ENCODE data around the gene PAK5. TPM values are rescaled to one million over a fixed set of nuclear protein-coding genes. Genes with fewer than 3 reads are reported as not detected.

Gene PAK5
- total RNA-seq, 1 donor from 2014 or later, result 1.6 TPM

DNA sequence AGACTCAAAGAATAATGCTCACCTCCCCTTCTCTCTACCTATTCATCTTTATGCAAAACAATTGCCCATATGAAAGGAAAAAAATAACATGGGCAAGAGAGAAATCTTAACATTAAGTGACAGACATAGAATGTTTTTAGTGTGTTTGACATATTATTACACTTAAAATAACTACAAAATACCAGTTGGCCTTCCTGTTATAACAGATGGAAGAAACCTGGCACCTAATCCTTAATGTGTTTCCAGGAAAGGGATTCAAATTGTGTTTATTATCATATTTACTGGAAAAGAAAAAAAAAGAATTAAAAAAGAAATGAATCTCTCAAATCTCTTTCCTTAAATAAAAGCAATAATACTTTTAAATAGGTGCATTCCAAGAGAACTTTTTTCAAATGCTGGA, 165.9 kb downstream of the PAK5 start:
- no peaks in the 10 kb centered on the region for H3K4me1 Mint-ChIP-seq
- Histone ChIP-seq H3K9me3 (ENCODE audit: low read depth) (no peaks in the 10 kb centered on the region), H3K36me3 (no peaks in the 10 kb centered on the region), H3K27ac (no peak overlapping the region), H2AFZ (replicated peaks) (no peak overlapping the region), H3K27me3 (no peaks in the 10 kb centered on the region), H3K79me2 (ENCODE audit: low read depth) (no peaks in the 10 kb centered on the region), H3K4me2 (no peak overlapping the region), H3K4me1 (no peaks in the 10 kb centered on the region), H4K20me1 (ENCODE audit: low read depth) (no peaks in the 10 kb centered on the region), H3F3A (ENCODE audit: low read depth) (no peaks in the 10 kb centered on the region), H3K9ac (no peak overlapping the region), H3K4me3 (no peak overlapping the region)
- H3K27me3 Mint-ChIP-seq (ENCODE audit: insufficient read depth, low read depth), result no peaks in the 10 kb centered on the region
- no peak for TF ChIP-seq EZH2 (IDR thresholded peaks at IDR 0.05)
- TF ChIP-seq, protein P1, sequence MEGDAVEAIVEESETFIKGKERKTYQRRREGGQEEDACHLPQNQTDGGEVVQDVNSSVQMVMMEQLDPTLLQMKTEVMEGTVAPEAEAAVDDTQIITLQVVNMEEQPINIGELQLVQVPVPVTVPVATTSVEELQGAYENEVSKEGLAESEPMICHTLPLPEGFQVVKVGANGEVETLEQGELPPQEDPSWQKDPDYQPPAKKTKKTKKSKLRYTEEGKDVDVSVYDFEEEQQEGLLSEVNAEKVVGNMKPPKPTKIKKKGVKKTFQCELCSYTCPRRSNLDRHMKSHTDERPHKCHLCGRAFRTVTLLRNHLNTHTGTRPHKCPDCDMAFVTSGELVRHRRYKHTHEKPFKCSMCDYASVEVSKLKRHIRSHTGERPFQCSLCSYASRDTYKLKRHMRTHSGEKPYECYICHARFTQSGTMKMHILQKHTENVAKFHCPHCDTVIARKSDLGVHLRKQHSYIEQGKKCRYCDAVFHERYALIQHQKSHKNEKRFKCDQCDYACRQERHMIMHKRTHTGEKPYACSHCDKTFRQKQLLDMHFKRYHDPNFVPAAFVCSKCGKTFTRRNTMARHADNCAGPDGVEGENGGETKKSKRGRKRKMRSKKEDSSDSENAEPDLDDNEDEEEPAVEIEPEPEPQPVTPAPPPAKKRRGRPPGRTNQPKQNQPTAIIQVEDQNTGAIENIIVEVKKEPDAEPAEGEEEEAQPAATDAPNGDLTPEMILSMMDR (IDR thresholded peaks at IDR 0.05), result no peak
- no peak for TF ChIP-seq EZH2phosphoT487 (IDR thresholded peaks at IDR 0.05)
- peaks cover 3% of the 10 kb centered on the region for H3K9me3 Mint-ChIP-seq
- no peaks in the 10 kb centered on the region for H3K36me3 Mint-ChIP-seq
- H3K27ac Mint-ChIP-seq, result no peak overlapping the region
- H3K4me3 Mint-ChIP-seq, result no peak overlapping the region
- DNase-seq (ENCODE audit: low spot score), result no peak

DNA sequence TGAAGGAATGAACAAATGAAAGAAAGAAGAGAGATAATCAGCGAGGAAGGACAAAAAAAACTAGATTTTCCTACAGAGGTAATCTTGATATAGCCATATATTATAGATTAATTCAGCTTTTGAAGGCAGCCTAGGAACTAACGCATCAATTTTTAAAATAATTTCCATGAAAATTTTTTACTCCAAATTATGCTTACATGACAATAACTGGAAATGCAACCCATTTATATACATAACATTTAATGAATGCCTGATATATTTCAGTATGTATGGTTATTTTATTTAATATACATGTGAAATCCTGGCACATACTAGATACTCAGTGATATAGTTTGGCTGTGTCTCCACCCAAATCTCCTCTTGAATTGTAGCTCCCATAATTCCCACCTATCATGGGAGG, 166.8 kb downstream of the PAK5 start:
- DNase-seq (ENCODE audit: low spot score), result no peak
- no peak overlapping the region for H3K27ac Mint-ChIP-seq
- H3K27me3 Mint-ChIP-seq (ENCODE audit: insufficient read depth, low read depth), result no peaks in the 10 kb centered on the region
- no peak for TF ChIP-seq EZH2 (IDR thresholded peaks at IDR 0.05)
- TF ChIP-seq, protein P1 (IDR thresholded peaks at IDR 0.05), result no peak
- no peak for TF ChIP-seq EZH2phosphoT487 (IDR thresholded peaks at IDR 0.05)
- Histone ChIP-seq H3K9ac (no peak overlapping the region), H3K4me2 (no peak overlapping the region), H3K4me1 (no peaks in the 10 kb centered on the region), H3F3A (ENCODE audit: low read depth) (no peaks in the 10 kb centered on the region), H3K27me3 (no peaks in the 10 kb centered on the region), H3K79me2 (ENCODE audit: low read depth) (no peaks in the 10 kb centered on the region), H3K36me3 (no peaks in the 10 kb centered on the region), H3K9me3 (ENCODE audit: low read depth) (no peaks in the 10 kb centered on the region), H4K20me1 (ENCODE audit: low read depth) (no peaks in the 10 kb centered on the region), H2AFZ (replicated peaks) (no peak overlapping the region), H3K4me3 (no peak overlapping the region), H3K27ac (no peak overlapping the region)
- no peaks in the 10 kb centered on the region for H3K4me1 Mint-ChIP-seq
- H3K9me3 Mint-ChIP-seq, result peaks cover 3% of the 10 kb centered on the region
- H3K36me3 Mint-ChIP-seq, result no peaks in the 10 kb centered on the region
- H3K4me3 Mint-ChIP-seq, result no peak overlapping the region

DNA sequence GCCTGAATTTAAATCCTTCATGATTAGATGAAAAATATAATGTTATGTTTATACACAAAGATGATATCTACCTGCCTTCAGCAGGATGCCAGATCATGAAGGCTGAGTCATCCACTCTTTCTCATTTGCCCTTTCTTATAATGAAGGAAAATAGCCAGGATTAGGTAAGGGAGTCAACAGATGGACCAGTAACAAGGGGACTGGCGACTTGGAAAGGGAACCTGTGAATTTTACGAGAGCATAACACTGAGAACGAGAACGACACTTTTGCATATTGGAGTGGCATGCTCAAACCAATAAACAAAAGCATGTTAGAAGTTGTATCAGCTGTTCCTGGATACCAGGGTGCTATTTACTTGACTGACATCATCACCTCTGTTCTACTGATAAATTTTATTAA, 170.5 kb downstream of the PAK5 start:
- Histone ChIP-seq H3K79me2 (ENCODE audit: low read depth) (no peaks in the 10 kb centered on the region), H3K27me3 (no peaks in the 10 kb centered on the region), H3K9me3 (ENCODE audit: low read depth) (no peaks in the 10 kb centered on the region), H3K36me3 (no peaks in the 10 kb centered on the region), H3K4me3 (no peak overlapping the region), H3K9ac (no peak overlapping the region), H3K27ac (no peak overlapping the region), H3K4me1 (no peaks in the 10 kb centered on the region), H2AFZ (replicated peaks) (no peak overlapping the region), H3F3A (ENCODE audit: low read depth) (no peaks in the 10 kb centered on the region), H4K20me1 (ENCODE audit: low read depth) (no peaks in the 10 kb centered on the region), H3K4me2 (no peak overlapping the region)
- H3K27ac Mint-ChIP-seq, result no peak overlapping the region
- no peaks in the 10 kb centered on the region for H3K27me3 Mint-ChIP-seq (ENCODE audit: insufficient read depth, low read depth)
- no peak for TF ChIP-seq EZH2phosphoT487 (IDR thresholded peaks at IDR 0.05)
- TF ChIP-seq, protein P1 (IDR thresholded peaks at IDR 0.05), result no peak
- TF ChIP-seq EZH2 (IDR thresholded peaks at IDR 0.05), result no peak
- no peaks in the 10 kb centered on the region for H3K36me3 Mint-ChIP-seq
- DNase-seq (ENCODE audit: low spot score), result no peak
- no peaks in the 10 kb centered on the region for H3K9me3 Mint-ChIP-seq
- no peaks in the 10 kb centered on the region for H3K4me1 Mint-ChIP-seq
- H3K4me3 Mint-ChIP-seq, result no peak overlapping the region
